Stimulated activated CD4-positive, alpha-beta T cell treated with anti-CD3 and anti-CD28 coated beads, Interleukin-12 subunit alpha, Interleukin-12 subunit beta, amount 100 ng/mL, for 48 hours (primary cell): Measurements from ENCODE around the gene MRPS5.

Source experiments
- DNase-seq, 3 donors: peaks; one replicate each; pipeline ENCODE4 v3.0.0-alpha.2; 2020; ENCODE audit warnings: low read depth in 2 of 3, low spot score in 1 of 3

Gene MRPS5

DNA sequence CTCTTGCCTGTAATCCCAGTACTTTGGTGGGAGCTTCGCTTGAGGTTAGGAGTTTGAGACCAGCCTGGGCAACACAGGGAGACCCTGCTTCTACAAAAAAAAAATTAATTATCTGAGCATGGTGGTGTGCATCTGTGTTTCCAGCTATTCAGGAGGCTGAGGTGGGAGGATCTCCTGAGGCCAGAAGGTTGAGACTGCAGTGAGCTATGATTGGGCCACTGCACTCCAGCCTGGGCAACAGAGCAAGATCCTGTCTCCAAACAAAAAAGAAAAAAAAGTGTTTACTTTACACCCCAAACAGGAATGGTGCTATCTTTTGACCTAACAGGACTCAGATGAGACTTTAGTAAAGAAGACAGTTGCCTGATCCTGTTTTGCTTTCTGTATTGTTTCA lies 60.5 kb downstream of the MRPS5 start:
- no peak for DNase-seq

GRCh38 chr2:95060446-95061118 lies 61.0 kb downstream of the MRPS5 start:
- no peak for DNase-seq

GRCh38 chr2:95059656-95060370 lies 61.8 kb downstream of the MRPS5 start:
- DNase-seq, result no peak

GRCh38 chr2:95058989-95059641 lies 62.5 kb downstream of the MRPS5 start:
- DNase-seq, result no peak

GRCh38 chr2:95058466-95058988 lies 63.1 kb downstream of the MRPS5 start:
- DNase-seq, result no peak

DNA sequence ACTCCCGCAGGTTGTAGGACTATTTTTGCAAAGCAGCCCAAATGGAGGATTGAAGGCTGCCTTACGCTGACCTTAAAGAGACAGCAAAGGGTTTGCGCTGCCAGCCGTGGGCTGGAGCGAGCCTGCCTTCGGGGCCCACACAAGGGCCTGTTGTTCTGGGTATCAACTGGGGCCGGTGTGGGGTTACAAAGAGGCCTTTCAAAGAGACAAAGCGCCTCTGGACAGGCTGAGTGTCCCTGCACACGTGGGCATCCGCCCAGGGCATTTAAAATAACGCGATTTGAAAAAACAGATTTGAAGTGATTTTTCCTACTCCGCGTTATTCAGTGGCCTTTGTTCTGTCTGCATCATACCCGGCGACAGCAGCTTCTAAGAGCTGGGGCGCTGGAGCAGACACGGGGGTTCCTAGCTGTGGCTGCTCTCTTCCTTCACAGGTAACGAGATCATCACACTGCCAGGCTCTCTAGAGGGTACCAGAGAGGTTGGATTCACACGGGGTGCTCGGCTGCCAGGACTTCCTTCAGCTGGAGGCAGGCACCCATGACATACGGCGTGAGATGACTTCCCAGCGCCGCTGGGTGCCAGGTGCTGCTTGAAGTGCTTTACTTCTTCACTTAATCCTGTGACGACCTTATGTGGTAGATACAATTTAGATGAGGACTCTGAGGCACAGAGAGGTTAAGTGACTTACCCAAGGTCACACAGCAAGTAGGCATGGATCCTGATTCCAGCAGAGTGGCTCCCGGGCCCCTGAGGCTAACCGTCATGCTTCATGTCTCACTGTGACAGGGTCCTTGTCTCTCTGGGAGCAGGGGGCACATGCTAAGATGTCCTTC lies 63.9 kb downstream of the MRPS5 start:
- no peak for DNase-seq

DNA sequence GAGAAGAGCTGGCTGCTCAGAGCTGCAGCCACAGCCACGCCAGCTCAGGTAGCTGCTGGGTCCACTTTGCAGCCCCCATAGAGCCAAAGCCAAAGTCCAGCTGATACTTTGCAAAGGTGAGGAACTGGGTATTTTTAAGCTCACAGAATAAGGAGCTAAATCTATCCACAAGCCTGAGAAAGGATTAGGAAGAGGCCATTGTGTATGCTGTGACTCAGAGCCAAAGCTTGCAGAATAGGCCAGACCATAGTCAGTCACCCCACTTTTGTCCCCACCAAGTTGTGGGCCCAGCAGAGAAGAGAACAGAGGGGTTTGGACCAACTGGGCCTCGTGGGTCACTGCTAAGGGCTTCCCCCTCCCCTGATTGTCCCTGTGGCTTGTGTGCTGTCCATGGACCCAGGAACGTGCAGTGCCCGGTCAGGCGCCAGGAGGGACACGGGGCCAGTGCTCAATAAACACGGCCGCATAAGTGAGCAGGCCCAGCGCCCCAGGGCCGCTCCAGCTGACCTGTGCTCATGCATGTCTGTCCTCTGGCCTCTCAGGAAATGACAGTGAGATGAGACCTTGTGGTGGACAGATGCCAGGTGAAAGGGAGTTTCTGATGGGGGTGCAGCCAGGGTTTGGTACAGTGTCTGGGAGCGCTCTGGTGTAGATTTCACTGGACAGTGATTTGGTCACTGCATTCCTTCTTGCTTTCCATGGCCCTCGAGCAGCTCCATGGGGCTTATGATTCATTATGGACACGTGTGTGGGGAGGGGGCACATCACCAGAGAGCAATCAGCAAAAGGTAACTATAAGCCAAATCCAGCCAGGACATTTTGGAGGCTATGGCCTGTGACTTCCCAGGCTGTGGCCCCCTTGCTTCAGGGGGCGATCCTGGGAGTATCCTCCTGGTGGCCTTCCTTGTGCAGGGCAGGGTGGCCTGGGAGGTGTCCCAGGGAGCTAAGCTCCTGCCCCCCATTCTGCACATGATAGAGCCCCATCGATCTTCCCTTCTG lies 64.8 kb downstream of the MRPS5 start:
- DNase-seq, result no peak

DNA sequence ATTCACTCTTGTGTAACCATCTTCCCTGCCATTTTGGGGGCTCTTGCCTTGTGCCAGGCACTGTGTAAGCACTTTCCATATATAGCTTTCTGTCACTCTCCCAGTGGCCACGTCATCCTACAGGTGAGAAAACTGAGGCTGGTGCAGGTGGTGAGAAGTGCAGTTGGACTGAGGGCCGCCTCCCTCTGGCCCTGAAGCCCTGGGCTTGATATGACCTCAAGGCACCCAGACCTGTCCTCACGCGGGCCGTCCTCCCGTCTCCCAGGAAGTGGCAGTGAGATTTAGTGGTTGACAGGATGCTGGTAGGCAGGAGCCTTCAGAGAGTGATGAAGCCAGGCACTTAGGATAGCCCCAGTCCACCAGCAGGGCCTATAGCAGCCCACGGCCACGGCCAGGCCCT lies 65.6 kb downstream of the MRPS5 start:
- no peak for DNase-seq

GRCh38 chr2:95055262-95055661 lies 66.3 kb downstream of the MRPS5 start:
- no peak for DNase-seq

DNA sequence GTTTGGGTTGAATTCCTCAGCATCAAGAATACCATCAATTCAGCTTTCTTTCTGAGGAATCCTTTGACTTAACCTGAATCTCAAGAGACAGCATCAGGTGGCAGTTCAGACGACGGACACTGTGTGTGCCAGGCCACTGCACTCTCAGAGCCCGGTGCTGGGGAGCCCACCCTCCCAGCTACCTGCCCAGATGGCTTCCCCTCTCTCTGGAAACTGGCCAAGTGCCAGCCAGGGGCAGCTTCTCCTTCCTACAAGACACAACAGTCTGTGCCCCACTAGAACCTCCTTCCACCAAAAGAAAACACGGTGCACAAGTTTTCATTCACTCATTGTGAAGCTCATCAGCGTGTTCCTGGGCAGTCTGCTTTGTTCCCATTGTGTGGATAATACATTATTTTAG lies 67.6 kb downstream of the MRPS5 start:
- no peak for DNase-seq

DNA sequence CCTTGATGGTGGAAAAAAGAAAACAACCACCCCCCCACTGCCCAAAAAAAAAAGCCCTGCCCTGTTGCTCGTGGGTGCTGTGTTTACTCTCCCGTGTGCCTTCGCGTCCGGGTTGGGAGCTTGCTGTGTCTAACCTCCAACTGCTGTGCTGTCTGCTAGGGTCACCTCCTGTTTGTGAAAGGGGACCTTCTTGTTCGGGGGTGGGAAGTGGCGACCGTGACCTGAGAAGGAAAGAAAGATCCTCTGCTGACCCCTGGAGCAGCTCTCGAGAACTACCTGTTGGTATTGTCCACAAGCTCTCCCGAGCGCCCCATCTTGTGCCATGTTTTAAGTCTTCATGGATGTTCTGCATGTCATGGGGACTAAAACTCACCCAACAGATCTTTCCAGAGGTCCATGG lies 68.1 kb downstream of the MRPS5 start:
- DNase-seq, result no peak

DNA sequence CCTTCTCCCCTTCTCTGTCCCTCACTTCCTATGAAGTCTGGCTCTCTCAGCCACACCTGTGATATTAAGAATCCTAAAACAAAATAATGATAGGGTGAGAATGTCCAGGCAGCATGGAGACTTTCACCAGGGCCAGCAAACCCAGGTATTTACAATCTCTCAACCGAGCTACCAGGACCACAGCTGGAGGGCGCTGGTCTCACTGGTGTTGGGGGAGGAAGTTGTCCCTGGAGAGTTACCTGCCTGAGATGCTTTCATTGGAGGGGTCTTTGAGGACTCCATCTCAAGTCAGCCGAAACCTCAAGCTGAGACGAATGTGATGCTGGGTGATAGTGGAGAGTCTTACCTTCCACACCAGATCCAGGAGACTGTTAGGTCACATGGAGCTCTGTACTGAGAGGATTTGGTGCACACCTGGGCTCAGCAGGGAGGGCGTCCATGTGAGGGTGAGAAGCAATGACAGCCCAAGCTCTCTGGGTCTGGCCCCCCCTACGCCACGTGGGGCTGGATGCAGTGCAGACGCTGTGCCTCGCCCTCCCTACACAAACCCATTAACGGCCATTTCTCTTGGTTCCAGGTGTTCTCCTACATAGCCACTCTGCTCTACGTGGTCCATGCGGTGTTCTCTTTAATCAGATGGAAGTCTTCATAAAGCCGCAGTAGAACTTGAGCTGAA lies 68.7 kb downstream of the MRPS5 start:
- no peak for DNase-seq

DNA sequence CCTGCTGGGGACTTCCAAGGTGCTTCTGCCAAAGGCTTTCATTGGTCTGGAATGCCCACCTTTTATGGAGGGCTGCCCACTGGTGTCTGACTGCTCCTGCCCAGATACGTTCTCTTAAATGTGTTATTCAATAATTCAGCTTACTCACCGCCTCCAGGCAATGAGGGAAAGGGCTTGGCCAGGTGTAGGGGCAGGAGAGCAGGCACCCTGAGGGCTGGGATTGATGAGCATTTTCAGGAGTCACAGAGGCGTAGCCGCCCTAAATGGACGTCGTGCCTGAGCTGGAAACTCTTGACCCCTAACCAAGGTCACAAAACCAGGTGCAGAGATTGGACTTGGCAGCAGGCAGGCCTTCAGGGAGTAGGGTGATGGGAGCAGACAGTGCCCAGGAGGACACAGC lies 69.3 kb downstream of the MRPS5 start:
- no peak for DNase-seq

DNA sequence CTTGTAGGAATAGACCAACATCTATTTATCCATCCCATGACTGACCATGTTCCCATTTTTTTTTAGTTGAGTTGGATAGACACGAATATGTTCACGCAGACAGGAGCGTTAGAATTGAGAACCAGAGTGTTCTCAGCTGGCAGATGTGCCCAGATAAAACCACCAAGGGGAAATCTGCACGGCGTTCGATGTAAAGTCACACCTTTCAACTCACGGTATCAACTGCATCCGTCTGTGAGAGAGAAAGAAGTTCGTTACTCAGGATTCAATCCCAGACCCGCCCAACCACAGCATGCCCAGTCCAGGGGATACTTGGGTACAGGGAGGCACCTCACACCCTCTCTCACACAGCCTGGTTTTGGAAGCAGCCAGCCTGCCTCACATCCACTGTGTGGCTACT lies 70.0 kb downstream of the MRPS5 start:
- no peak for DNase-seq

- DNase-seq, result no peak
Observed at GRCh38 chr2:95050385-95051300, 71.0 kb downstream of the MRPS5 start.

DNA sequence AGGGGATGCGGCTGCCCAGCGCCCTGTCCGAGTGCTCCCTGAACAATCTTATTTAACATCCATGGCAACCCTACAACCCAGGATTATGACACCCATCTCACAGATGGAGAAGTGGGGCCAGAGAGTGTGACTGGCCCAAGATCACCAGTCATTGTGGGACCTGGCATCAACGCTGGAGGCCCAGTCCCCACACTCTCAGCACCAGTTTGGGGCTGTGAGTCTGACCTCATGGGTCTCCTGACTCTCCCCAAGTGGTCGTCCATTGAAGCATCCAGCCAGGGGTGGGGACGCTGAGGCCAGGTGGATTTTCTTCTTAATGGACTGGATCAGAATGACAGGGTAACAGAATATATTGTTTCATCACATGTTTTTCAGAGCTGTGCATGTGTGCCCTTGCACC lies 71.6 kb downstream of the MRPS5 start:
- DNase-seq, result no peak

DNA sequence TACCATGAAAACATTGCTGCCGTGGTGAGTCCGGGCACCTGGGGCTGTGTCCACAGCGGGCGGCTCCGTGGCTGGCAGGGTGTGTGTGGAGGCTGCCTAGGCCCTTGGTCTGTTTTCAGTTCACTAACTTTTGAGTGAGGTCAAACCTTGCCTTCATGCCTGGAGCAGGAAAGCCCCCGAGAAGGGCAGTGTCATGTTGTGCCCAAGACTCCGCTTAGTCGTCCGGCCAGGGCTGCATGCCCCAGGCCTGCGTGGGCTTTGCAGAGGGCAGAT lies 72.0 kb downstream of the MRPS5 start:
- no peak for DNase-seq

- DNase-seq, result no peak
Observed at GRCh38 chr2:95048825-95049682, 72.6 kb downstream of the MRPS5 start.
